Fibroblast of mammary gland (primary cell): ENCODE measurements around the gene GAS2L1.

Experiments
- DNase-seq: peaks from one replicate; pipeline ENCODE4 v3.0.0-alpha.2; 2010; ENCODE audit warnings: low read depth
- H3K4me3 ChIP-seq: 2 replicates; pipeline ENCODE4 v1.5.1; 2011; ENCODE audit warnings: low read depth, mild to moderate bottlenecking, low read length, moderate library complexity; ENCODE audit not compliant: control insufficient read depth
- TF ChIP-seq, protein P1 (sequence below): conservative IDR thresholded peaks from 2 replicates; pipeline ENCODE4 v1.5.1; 2011; ENCODE audit warnings: low read depth, low read length, inconsistent platforms; ENCODE audit not compliant: control insufficient read depth, insufficient read depth

The GAS2L1 gene

DNA sequence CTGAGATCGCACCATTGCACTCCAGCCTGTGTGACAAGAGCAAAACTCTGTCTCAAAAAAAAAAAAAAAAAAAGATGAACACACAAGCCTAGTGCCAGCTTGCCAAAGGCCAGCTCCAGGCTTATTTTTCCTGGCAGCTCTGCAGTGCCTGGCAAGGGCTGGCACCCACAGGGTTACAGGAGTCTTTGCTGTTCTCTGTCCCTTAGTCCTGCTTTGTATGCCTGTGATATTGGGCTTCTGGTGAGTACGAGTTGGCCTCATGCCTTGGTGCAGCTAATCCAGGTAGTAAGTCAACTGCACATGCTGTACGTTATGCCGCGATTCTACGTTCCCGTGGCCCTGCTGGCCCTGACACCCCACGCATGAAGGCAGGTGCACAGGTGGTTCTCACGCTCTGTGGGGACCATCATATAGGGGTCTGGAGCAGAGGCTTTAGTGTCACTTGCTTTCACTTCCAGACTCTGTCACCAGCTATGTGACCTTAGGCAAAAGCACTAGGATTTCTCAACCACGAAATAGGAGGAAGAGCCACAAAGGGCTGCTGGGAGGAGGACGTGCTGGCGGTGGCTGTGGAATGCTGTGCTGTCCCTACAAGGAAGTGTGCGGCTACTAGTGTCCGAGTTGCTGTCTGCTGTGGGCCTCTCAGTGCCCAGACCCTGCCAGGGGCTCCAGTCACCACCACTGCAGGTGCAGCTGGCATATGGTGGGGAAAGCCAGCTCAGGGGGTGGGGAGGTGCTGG lies 30.5 kb downstream of the GAS2L1 start:
- no peak overlapping the region for H3K4me3 ChIP-seq
- TF ChIP-seq, protein P1, sequence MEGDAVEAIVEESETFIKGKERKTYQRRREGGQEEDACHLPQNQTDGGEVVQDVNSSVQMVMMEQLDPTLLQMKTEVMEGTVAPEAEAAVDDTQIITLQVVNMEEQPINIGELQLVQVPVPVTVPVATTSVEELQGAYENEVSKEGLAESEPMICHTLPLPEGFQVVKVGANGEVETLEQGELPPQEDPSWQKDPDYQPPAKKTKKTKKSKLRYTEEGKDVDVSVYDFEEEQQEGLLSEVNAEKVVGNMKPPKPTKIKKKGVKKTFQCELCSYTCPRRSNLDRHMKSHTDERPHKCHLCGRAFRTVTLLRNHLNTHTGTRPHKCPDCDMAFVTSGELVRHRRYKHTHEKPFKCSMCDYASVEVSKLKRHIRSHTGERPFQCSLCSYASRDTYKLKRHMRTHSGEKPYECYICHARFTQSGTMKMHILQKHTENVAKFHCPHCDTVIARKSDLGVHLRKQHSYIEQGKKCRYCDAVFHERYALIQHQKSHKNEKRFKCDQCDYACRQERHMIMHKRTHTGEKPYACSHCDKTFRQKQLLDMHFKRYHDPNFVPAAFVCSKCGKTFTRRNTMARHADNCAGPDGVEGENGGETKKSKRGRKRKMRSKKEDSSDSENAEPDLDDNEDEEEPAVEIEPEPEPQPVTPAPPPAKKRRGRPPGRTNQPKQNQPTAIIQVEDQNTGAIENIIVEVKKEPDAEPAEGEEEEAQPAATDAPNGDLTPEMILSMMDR = no peak
- no peak for DNase-seq

DNA sequence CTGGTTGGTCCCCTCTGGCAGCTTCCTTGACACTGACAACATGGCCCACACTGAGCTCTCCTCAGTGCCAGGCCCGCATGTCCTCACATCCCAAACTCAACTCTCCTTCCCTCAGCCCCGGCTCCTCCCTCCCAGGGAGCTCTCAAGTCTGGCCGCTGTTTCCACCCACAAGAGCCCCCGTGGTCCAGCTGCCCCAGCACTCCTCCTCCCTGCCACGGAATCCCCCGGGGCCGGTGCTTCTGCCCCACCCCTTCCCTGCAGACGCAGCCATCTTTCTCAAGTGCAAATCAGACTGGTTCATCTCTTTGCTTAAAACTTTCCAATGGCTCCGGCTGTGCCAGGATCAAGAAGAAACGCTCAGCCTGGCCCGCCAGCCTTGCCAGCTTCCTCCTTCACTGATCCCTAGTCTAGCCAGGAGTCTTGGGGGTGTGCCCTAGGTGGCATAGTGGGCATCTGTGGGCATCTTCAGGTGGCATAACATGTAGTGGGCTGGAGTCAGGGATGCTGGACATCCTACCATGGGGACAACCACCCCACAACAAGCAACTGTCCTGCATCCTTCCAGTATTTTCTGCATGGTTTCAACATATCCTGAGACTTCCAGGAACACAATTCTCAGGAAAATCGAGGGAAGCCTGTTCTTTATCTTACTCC lies 31.3 kb downstream of the GAS2L1 start:
- TF ChIP-seq, protein P1 = no peak
- H3K4me3 ChIP-seq = no peak overlapping the region
- no peak for DNase-seq

DNA sequence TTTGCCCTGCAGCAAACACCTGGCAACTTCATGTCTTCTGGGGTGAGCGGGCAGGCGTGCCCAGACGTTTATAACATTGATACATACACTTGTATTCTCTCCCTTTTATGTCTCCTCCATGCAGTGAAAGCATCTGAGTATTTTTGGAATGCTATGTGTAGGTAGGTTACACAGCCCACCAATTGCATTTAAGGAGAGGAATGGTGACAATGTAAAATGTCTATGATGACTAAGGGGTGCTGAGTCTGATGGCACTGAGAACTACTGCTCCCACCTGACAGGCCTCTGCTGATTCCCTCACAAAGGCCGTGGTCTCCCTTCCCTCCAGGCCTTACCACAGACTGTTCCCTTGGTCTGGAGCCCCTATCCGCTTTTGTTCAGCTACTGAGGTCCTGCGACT lies 31.9 kb downstream of the GAS2L1 start:
- TF ChIP-seq, protein P1 = no peak

DNA sequence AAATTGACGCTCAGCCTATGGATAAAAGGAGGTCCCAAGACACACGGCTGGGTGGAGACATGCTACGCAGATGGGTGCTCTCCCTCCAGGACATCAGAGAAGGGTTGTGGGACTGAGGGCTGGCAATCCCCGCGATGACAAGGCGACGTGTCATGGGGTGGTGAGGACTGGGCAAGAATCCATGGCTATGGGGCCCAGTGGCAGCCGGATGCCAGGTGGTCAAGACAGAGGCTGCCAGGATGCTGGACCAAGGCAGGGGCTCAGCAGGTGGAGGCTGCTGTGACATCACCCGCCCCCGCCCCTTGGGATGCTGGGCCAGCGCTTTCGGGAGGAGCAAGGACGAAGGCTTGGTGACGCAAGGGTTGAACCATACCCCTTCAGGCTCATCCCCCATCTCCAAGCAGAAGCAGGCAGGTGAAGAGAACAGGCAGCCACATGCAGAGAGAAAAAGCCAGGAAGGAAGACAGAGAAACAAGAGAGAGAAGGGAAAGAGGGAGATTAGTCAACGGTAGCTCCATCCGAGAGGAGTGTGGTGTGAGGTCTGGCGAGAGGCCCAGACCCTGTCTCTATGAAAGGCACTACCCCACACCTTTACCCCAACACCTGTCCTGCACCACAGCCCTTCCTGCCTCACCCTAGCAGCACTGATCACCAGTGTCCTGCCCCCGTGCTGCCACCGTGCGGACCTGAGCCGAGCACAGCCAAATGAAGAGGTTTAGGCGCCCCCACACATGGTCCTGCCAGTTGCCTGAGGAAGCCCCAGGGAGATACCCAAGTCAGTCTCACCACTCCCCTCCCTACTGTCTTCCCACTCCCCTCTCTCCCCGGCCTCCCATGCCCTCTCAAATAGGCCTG lies 33.2 kb downstream of the GAS2L1 start:
- no peak for DNase-seq
- TF ChIP-seq, protein P1 = no peak
- no peak overlapping the region for H3K4me3 ChIP-seq

More for the DNA sequence above, 31.9 kb downstream of the GAS2L1 start:
- H3K4me3 ChIP-seq = no peak overlapping the region
- no peak for DNase-seq

DNA sequence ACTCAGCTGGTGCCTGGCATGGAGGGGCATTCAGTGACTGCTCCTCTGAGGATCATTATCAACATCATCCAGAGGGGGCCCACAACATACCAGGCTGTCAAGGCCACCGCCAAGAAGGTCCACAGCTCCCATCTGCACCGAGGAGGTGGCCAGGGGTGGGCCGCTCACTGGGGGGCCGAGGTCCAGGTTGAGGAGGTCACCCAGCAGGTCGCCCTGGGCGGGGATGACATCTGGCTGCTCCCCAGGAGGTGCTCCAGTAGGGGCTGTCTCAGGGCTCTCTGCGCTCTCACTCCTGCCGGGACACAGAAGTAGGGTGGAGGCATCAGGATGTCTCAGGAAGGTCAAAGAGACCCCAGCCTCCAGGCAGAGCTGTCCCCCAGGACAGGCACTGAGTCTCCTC lies 34.1 kb downstream of the GAS2L1 start:
- TF ChIP-seq, protein P1 = no peak
- no peak for DNase-seq
- no peak overlapping the region for H3K4me3 ChIP-seq

DNA sequence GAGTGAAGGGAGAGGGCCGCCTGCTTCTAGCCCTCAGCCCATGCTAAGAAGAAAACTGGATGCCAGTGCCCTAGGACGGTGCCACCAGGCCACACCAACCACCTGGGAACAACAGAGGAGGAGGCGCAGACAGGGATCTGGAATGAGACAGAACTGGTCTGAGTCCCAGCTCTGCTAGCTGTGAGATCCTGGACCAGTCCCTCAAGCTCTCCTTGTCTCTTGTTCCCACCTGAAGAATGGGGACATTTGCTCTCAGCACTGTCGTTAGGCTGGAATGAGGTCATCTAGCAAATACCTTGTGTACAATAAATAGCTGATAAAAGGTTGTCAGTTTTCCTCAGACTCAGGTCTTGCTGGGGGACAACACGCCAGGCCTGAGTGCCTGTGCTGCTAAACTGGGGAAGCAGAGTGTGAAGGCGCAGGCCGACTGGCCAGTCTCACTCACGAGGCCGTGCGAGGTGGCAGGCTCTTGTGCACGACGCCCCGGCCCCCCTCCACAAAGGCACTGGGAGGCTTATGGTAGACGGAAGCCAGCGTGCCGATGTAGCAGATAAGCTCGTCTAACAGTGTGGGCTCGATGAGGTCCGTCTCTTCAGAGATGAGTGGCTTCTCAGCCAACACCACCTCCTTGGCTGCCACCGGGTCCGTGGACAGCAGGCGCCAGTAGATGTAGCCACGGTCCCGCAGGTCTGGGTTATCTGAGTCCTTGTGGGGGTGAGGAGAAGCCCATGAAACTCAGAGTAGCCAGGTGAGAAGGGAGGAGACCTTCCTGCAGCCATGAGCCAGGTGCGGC lies 34.8 kb downstream of the GAS2L1 start:
- TF ChIP-seq, protein P1 = no peak
- H3K4me3 ChIP-seq = no peak overlapping the region
- DNase-seq = no peak
